Liver (tissue), 9 donors: ENCODE data around the gene COL5A1. TPM values are rescaled to one million over a fixed set of nuclear protein-coding genes. Genes with fewer than 3 reads are reported as not detected.

Source experiments
- DNase-seq: peaks from one replicate; pipeline ENCODE4 v3.0.0-alpha.2; 2017; ENCODE audit warnings: low spot score
- H3K27ac ChIP-seq, 2 donors: one replicate each; pipeline ENCODE4 v1.7.0; 2013; ENCODE audit warnings: inconsistent platforms in 2 of 2, low read length in 2 of 2, control low read depth in 1 of 2, low read depth in 1 of 2, mild to moderate bottlenecking in 1 of 2
- H3K27me3 ChIP-seq, 4 donors: one replicate each; pipeline versions ENCODE4 v1.6.1 to v1.7.0; 2013; ENCODE audit warnings: low read length in 3 of 4, inconsistent platforms in 1 of 4, mild to moderate bottlenecking in 1 of 4, moderate library complexity in 1 of 4; ENCODE audit not compliant: control insufficient read depth in 4 of 4, insufficient read depth in 4 of 4
- H3K36me3 ChIP-seq, 4 donors: one replicate each; pipeline versions ENCODE4 v1.6.1 to v1.7.0; 2013; ENCODE audit warnings: low read length in 3 of 4, mild to moderate bottlenecking in 3 of 4, low read depth in 1 of 4, moderate library complexity in 1 of 4; ENCODE audit not compliant: control insufficient read depth in 4 of 4, insufficient read depth in 3 of 4
- H3K4me1 ChIP-seq, 4 donors: one replicate each; pipeline versions ENCODE4 v1.6.1 to v1.7.0; 2013; ENCODE audit warnings: low read length in 3 of 4, mild to moderate bottlenecking in 3 of 4, moderate library complexity in 1 of 4; ENCODE audit not compliant: control insufficient read depth in 4 of 4, insufficient read depth in 4 of 4
- H3K4me3 ChIP-seq, 3 donors: one replicate each; pipeline versions ENCODE4 v1.6.1 to v1.7.0; 2013; ENCODE audit warnings: low read length in 3 of 3, control low read depth in 1 of 3, low read depth in 1 of 3, mild to moderate bottlenecking in 1 of 3
- H3K9ac ChIP-seq, 2 donors: one replicate each; pipeline ENCODE4 v1.7.0; 2013; ENCODE audit warnings: low read length in 2 of 2, mild to moderate bottlenecking in 2 of 2, moderate library complexity in 2 of 2, control low read depth in 1 of 2, low read depth in 1 of 2
- H3K9me3 ChIP-seq, 4 donors: one replicate each; pipeline versions ENCODE4 v1.6.1 to v1.7.0; 2013; ENCODE audit warnings: low read length in 3 of 4; ENCODE audit not compliant: control insufficient read depth in 4 of 4
- CTCF ChIP-seq: fragments of 150-350 bp; IDR thresholded peaks from 2 replicates; pipeline ENCODE4 v1.5.1; 2017; ENCODE audit warnings: improper control_type of control experiment, low read depth, low read length; ENCODE audit not compliant: missing input control
- EGR1 ChIP-seq, 2 donors: IDR thresholded peaks; 2 replicates each; pipeline ENCODE4 v1.6.1; 2016 to 2018; ENCODE audit warnings: antibody characterized with exemption in 2 of 2, low read depth in 2 of 2
- FOXA1 ChIP-seq: IDR thresholded peaks from 2 replicates; pipeline ENCODE4 v1.6.1; 2016; ENCODE audit warnings: antibody characterized with exemption
- FOXA2 ChIP-seq: IDR thresholded peaks from 2 replicates; pipeline ENCODE4 v1.6.1; 2016; ENCODE audit warnings: antibody characterized with exemption
- GABPA ChIP-seq, 2 donors: IDR thresholded peaks in 1 of 2; conservative IDR thresholded peaks in 1 of 2; 2 replicates each; pipeline ENCODE4 v1.6.1; 2016; ENCODE audit warnings: antibody characterized with exemption in 2 of 2, mild to moderate bottlenecking in 1 of 2, moderate library complexity in 1 of 2
- HNF4A ChIP-seq, 2 donors: conservative IDR thresholded peaks; 2 replicates each; pipeline ENCODE4 v1.6.1; 2016; ENCODE audit warnings: antibody characterized with exemption in 2 of 2, mild to moderate bottlenecking in 2 of 2
- HNF4G ChIP-seq: IDR thresholded peaks from 2 replicates; pipeline ENCODE4 v1.6.1; 2016; ENCODE audit warnings: antibody characterized with exemption
- JUND ChIP-seq, 2 donors: IDR thresholded peaks; 2 replicates each; pipeline ENCODE4 v1.6.1; 2016; ENCODE audit warnings: antibody characterized with exemption in 2 of 2
- NR2F2 ChIP-seq: IDR thresholded peaks from 2 replicates; pipeline ENCODE4 v1.6.1; 2016; ENCODE audit warnings: antibody characterized with exemption
- RAD21 ChIP-seq, 2 donors: IDR thresholded peaks; 2 replicates each; pipeline ENCODE4 v1.6.1; 2016; ENCODE audit warnings: antibody characterized with exemption in 2 of 2, mild to moderate bottlenecking in 2 of 2
- REST ChIP-seq: IDR thresholded peaks from 2 replicates; pipeline ENCODE4 v1.6.1; 2016; ENCODE audit warnings: antibody characterized with exemption, mild to moderate bottlenecking
- RXRA ChIP-seq, 2 donors: IDR thresholded peaks; 2 replicates each; pipeline ENCODE4 v1.6.1; 2017 to 2018; ENCODE audit warnings: antibody characterized with exemption in 2 of 2, mild to moderate bottlenecking in 1 of 2
- SP1 ChIP-seq: IDR thresholded peaks from 2 replicates; pipeline ENCODE4 v1.6.1; 2018; ENCODE audit warnings: antibody characterized with exemption, mild to moderate bottlenecking
- TAF1 ChIP-seq: conservative IDR thresholded peaks from 2 replicates; pipeline ENCODE4 v1.6.1; 2016; ENCODE audit warnings: antibody characterized with exemption, mild to moderate bottlenecking
- YY1 ChIP-seq: IDR thresholded peaks from 2 replicates; pipeline ENCODE4 v1.6.1; 2016; ENCODE audit warnings: antibody characterized with exemption, mild to moderate bottlenecking
- ZBTB33 ChIP-seq: IDR thresholded peaks from 2 replicates; pipeline ENCODE4 v1.6.1; 2016; ENCODE audit warnings: antibody characterized with exemption
- WGBS: extraction: QIAGEN DNeasy Blood & Tissue Kit; methylation state at CpG from one replicate; pipeline ENCODE4 v1.1.7; 2013; 5-methylcytosine and 5-hydroxymethylcytosine counted together
- polyA plus RNA-seq, 2 donors: library from polyadenylated mRNA; stranded (reverse) in 1 of 2; unstranded in 1 of 2; fragments of 200-250 nt in 1 of 2; fragments of >200 nt in 1 of 2; fragmentation: Nextera tagmentation in 1 of 2; extraction: Ambion mirVana in 1 of 2; gene quantifications; one replicate each; pipeline versions ENCODE4 v1.2.1 to v1.2.3, GENCODE V29; 2013 to 2015
- total RNA-seq, 2 donors: library from RNA; depleted of rRNA; stranded (reverse); fragments of >200 nt; gene quantifications; one replicate each; pipeline ENCODE4 v1.2.3, GENCODE V29; 2014
- TF ChIP-seq, protein P1 (sequence below): IDR thresholded peaks from 2 replicates; pipeline ENCODE4 v1.6.1; 2016; ENCODE audit warnings: antibody characterized with exemption
- TF ChIP-seq, protein P2 (sequence below): IDR thresholded peaks from 2 replicates; pipeline ENCODE4 v1.6.1; 2016; ENCODE audit warnings: antibody characterized with exemption
- donor health status: healthy.
- donor health status: healthy.
- donor health status: healthy.
- donor health status: healthy.
- donor health status: healthy.

COL5A1 gene
- total and polyA plus RNA-seq, 4 donors, result 0.67 to 15.6 (median 11.2) TPM

DNA sequence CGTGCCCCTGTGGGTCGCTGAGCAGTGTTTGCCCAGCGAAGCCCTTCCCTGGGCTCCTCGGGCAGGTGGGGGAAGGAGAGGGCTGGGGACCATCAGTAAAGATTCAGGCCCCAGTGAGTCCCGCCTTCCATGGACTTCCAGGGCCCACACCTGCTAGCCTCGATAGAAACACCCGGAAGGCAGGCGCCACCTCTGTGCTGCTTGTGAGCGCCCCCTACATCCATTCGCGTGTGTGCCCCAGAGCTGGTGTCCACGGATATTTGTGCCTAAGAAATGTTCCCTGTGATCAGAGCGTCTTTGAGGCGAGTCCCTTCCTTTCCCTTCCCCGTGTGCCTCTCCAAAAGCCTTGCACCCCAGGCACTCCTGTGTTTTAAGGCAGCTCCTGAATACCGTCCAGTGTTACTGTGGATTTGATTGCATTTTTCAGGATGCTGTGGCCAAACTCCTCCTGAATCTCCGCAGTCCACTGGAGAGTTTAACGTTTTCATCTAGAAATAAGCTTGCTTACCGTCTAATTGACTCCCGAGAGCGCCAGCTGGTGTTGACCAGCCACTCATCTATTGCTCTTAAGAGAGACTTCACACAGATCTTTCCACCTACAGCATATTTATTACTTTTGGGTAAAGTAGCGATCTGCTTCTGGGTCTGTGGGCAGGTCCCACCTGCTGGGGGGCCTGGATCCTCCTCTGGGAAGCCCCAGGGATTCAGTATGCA lies 101.4 kb downstream of the COL5A1 start (continued):
- no peak for TF ChIP-seq REST

- 87% methylated on average over 5 of the region's 5 CpGs for WGBS
- Histone ChIP-seq H3K9ac (no peak overlapping the region), H3K9me3 (peaks cover 0 to 3% (median 0%) of the 10 kb centered on the region in 4 donors), H3K4me3 (no peak overlapping the region), H3K27ac (no peak overlapping the region), H3K4me1 (no peaks in the 10 kb centered on the region), H3K36me3 (peaks cover 0 to 6% (median 0%) of the 10 kb centered on the region in 4 donors), H3K27me3 (peaks cover 0 to 2% (median 0%) of the 10 kb centered on the region in 4 donors)
- TF ChIP-seq HNF4G, result no peak
- TF ChIP-seq, protein P1, sequence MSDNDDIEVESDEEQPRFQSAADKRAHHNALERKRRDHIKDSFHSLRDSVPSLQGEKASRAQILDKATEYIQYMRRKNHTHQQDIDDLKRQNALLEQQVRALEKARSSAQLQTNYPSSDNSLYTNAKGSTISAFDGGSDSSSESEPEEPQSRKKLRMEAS, result no peak
- TF ChIP-seq FOXA2, result no peak
- no peak for TF ChIP-seq HNF4A (conservative IDR thresholded peaks at IDR 0.05)
- TF ChIP-seq RAD21 (IDR thresholded peaks at IDR 0.05), result no peak
- TF ChIP-seq SP1, result no peak
- TF ChIP-seq, protein P2, sequence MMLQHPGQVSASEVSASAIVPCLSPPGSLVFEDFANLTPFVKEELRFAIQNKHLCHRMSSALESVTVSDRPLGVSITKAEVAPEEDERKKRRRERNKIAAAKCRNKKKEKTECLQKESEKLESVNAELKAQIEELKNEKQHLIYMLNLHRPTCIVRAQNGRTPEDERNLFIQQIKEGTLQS, result no peak
- no peak for TF ChIP-seq TAF1
- TF ChIP-seq RXRA (IDR thresholded peaks at IDR 0.05), result no peak
- no peak for TF ChIP-seq REST
- TF ChIP-seq JUND (IDR thresholded peaks at IDR 0.05), result no peak
- no peak for TF ChIP-seq YY1
- no peak for TF ChIP-seq CTCF
- TF ChIP-seq GABPA (IDR thresholded peaks at IDR 0.05 in 1 of 2, conservative IDR thresholded peaks at IDR 0.05 in 1 of 2), result no peak
- TF ChIP-seq FOXA1, result no peak
- no peak for TF ChIP-seq ZBTB33
- TF ChIP-seq EGR1 (IDR thresholded peaks at IDR 0.05; ENCODE audit: low read depth in 2 of 2), result no peak
- TF ChIP-seq NR2F2, result no peak
- DNase-seq, result no peak
Measured at GRCh38 chr9:134743853-134744252, 102.2 kb downstream of the COL5A1 start.
